ENCODE results near the gene ADD3.
A peak's percentile ranks its signal among the peaks of the same experiment; 100 is the strongest.

ADD3 gene

DNA sequence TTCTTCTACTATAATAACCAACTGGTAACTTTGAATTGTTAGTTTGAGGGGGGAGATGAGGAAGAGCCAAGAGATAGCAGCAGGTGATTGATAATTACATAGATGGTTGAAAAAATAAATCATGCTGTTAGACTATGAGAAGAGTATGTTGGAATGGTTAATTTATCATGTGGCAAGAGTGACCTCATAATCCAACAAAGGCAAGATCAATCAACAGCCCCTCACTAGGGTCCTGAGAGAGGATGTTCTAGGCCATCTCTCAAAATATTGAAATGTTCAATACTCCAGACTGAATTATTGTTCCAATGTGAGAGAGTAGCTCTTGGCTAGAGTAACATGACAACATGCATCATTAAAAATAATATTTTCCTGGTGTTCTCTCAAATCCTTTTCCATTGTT is 67.9 kb downstream of the ADD3 start:
- no peaks in the 10 kb centered on the region for H3K36me3 ChIP-seq (ENCODE audit: control insufficient read depth, insufficient read depth, low read length)
- DNase-seq (ENCODE audit: extremely low read depth, insufficient read length) = no peak
- TF ChIP-seq, protein P1, sequence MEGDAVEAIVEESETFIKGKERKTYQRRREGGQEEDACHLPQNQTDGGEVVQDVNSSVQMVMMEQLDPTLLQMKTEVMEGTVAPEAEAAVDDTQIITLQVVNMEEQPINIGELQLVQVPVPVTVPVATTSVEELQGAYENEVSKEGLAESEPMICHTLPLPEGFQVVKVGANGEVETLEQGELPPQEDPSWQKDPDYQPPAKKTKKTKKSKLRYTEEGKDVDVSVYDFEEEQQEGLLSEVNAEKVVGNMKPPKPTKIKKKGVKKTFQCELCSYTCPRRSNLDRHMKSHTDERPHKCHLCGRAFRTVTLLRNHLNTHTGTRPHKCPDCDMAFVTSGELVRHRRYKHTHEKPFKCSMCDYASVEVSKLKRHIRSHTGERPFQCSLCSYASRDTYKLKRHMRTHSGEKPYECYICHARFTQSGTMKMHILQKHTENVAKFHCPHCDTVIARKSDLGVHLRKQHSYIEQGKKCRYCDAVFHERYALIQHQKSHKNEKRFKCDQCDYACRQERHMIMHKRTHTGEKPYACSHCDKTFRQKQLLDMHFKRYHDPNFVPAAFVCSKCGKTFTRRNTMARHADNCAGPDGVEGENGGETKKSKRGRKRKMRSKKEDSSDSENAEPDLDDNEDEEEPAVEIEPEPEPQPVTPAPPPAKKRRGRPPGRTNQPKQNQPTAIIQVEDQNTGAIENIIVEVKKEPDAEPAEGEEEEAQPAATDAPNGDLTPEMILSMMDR (IDR thresholded peaks at IDR 0.05; ENCODE audit: insufficient read depth, low read length, poor library complexity, severe bottlenecking) = no peak
- H3K4me3 ChIP-seq (replicated peaks; ENCODE audit: low read depth, low read length) = no peak overlapping the region
- H3K27me3 ChIP-seq (replicated peaks; ENCODE audit: control insufficient read depth, insufficient read depth, low read length) = no peaks in the 10 kb centered on the region

DNA sequence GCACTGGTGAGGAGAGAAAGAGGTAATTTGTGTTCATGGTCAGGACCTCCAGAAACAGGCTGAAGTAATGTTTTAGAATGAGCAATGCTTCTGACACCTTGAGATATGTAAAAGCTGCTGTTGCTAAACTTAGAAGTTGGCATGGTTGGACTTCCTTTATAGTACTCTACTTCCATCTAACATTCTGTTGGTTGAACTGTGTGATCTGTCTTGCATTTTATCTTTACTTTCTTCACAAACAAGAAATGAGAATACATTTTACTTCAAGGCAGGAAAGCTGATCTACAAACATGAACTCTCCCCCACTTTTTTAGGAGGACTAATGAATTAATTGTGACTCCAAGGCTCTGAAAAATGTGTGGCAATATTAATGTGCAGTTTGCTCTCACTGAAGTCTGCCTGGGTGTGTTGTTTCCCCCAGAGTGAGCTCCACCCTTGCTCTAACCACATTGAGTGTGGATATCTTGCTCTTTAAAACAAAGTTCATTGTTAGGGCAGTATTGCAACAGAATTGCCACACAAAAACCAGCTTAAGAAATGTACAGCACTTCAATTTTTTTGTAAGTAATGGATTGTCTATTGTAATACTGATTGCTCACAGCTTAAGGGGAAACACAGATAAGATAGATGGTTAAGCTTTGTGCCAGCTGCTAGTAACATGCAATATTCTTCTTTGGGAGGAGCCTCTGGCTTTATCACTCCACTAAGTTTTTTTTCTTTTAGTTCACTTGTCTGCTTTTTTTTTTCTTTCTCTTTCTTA is 69.0 kb downstream of the ADD3 start:
- Histone ChIP-seq H3K4me3 (replicated peaks; ENCODE audit: low read depth, low read length) (peak overlapping the region; percentile 23), H3K36me3 (ENCODE audit: control insufficient read depth, insufficient read depth, low read length) (no peaks in the 10 kb centered on the region), H3K27me3 (replicated peaks; ENCODE audit: control insufficient read depth, insufficient read depth, low read length) (no peaks in the 10 kb centered on the region)
- peak; percentile 55 for DNase-seq (ENCODE audit: extremely low read depth, insufficient read length)
- TF ChIP-seq, protein P1 (IDR thresholded peaks at IDR 0.05; ENCODE audit: insufficient read depth, low read length, poor library complexity, severe bottlenecking) = no peak

DNA sequence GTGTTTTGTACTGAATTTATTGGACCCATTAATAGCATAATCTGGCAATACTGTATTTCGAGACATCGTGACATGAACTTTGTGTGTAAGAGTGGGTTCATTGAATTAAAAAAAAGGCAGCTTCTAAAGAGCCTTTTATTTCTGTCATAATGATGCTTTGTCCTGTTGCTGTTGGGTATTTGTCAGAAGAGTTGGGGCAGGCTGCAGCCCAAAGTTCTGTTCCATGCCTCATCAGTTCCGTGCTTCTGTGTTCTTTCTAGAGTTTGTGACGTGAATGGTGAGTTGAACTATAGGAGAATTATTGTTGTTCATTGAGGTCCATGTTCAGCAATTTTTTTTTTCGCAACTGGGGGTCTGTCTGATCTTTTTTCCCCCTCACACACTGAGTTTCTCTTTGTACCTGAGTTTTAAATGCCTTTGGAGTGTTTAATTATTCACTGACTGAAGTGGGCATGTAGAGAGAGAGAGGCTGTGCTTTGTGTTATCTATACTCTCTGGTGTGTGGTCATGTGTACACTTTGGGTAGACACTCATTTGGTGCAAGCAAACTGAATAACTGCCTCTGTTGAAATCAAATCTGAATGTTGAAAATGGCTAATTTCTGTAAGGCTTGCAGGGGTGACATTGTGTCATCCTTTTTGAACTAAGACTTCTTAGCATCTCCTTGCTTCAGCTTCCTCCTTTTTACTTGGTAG is 69.8 kb downstream of the ADD3 start:
- peak overlapping the region; percentile 23 for H3K4me3 ChIP-seq (replicated peaks; ENCODE audit: low read depth, low read length)
- no peaks in the 10 kb centered on the region for H3K36me3 ChIP-seq (ENCODE audit: control insufficient read depth, insufficient read depth, low read length)
- TF ChIP-seq, protein P1 (IDR thresholded peaks at IDR 0.05; ENCODE audit: insufficient read depth, low read length, poor library complexity, severe bottlenecking) = no peak
- DNase-seq (ENCODE audit: extremely low read depth, insufficient read length) = no peak
- no peaks in the 10 kb centered on the region for H3K27me3 ChIP-seq (replicated peaks; ENCODE audit: control insufficient read depth, insufficient read depth, low read length)

DNA sequence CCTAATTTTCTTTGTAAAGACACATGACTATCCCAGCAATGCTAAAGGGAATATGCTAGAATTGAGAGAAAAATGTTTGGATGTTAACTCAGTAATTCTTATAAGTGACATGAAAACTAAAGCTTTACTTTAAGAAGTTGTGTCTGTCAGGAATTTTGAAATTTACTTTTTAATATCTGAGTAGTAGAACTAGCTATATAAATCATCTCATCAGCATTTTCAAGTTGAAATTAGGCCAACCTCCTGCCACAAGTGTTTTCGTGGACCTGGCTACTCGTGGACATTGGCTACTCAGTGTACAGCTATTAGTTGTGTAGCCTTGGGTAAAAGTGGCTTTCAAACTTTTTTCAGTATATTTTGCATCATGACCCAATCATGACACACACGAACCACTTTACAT is 70.5 kb downstream of the ADD3 start:
- no peak overlapping the region for H3K4me3 ChIP-seq (replicated peaks; ENCODE audit: low read depth, low read length)
- H3K27me3 ChIP-seq (replicated peaks; ENCODE audit: control insufficient read depth, insufficient read depth, low read length) = no peaks in the 10 kb centered on the region
- H3K36me3 ChIP-seq (ENCODE audit: control insufficient read depth, insufficient read depth, low read length) = no peaks in the 10 kb centered on the region
- TF ChIP-seq, protein P1 (IDR thresholded peaks at IDR 0.05; ENCODE audit: insufficient read depth, low read length, poor library complexity, severe bottlenecking) = no peak
- DNase-seq (ENCODE audit: extremely low read depth, insufficient read length) = no peak

DNA sequence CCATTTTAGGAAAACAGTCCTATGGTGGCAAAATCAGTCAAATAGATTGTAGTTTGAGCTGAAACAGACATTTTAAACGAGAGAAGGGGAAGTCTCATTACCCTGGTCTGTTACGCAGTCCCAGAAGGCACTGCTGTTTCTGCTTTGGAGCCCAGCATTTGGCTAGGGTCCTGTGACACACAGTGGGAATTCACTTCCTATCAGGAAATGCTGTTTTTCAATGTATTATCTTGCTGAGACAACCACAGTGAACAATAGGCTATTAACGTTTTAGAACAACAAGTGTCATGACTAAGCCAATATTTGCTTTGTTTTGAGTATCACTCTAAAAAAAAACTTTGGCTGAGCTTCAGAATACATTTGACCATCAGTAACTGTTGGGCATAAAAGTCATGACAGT is 74.1 kb downstream of the ADD3 start:
- Histone ChIP-seq H3K27me3 (replicated peaks; ENCODE audit: control insufficient read depth, insufficient read depth, low read length) (no peaks in the 10 kb centered on the region), H3K36me3 (ENCODE audit: control insufficient read depth, insufficient read depth, low read length) (no peaks in the 10 kb centered on the region), H3K4me3 (replicated peaks; ENCODE audit: low read depth, low read length) (no peak overlapping the region)
- no peak for DNase-seq (ENCODE audit: extremely low read depth, insufficient read length)
- TF ChIP-seq, protein P1 (IDR thresholded peaks at IDR 0.05; ENCODE audit: insufficient read depth, low read length, poor library complexity, severe bottlenecking) = no peak

All from GM06990 (cell line).